NCI-H460 (cell line): Measurements from ENCODE around the gene FAM151A. TPM values are rescaled to one million over a fixed set of nuclear protein-coding genes. Genes with fewer than 3 reads are reported as not detected.

Source experiments
- total RNA-seq: library from RNA; depleted of rRNA; stranded (reverse); fragments of >200 nt; shearing (Covaris generic); gene quantifications from 2 replicates; pipeline ENCODE4 v1.2.3, GENCODE V29; 2014; rRNA removed

FAM151A gene
- total RNA-seq, 1 experiment from 2014 or later: not detected

Other genes with a start within 250 kb of the FAM151A start
- gene SSBP3, start 217.1 kb downstream of the FAM151A start, total RNA-seq: 3.0 and 3.1 TPM in 2 replicates
- gene ACOT11, start 75.3 kb downstream of the FAM151A start, total RNA-seq: 0.07 and 0.20 TPM in 2 replicates
- gene MROH7, start 18.3 kb upstream of the FAM151A start, total RNA-seq: not detected in 2 replicates
- gene TTC4, start 92.3 kb upstream of the FAM151A start, total RNA-seq: 20.1 and 27.1 TPM in 2 replicates
- gene PARS2, start 141.0 kb upstream of the FAM151A start, total RNA-seq: 4.8 and 5.4 TPM in 2 replicates
- not detected in 2 replicates for gene TTC22, start 177.8 kb upstream of the FAM151A start, total RNA-seq